Mesenchymal stem cell (in vitro differentiated cells and primary cell): ENCODE data around the gene IGSF9.

Experiments used
- DNase-seq: peaks from one replicate; pipeline ENCODE4 v3.0.0-alpha.2; 2013
- H2AFZ ChIP-seq: one replicate; pipeline ENCODE4 v1.6.1; 2013; ENCODE audit warnings: low read depth, mild to moderate bottlenecking, control low read depth, inconsistent platforms, low read length, moderate library complexity
- H2AK5ac ChIP-seq: 2 replicates; pipeline ENCODE4 v1.6.1; 2013; ENCODE audit warnings: low read length, moderate library complexity, mild to moderate bottlenecking, inconsistent platforms; ENCODE audit not compliant: severe bottlenecking
- H2BK120ac ChIP-seq: one replicate; pipeline ENCODE4 v1.6.1; 2013; ENCODE audit warnings: low read depth, mild to moderate bottlenecking, inconsistent platforms, low read length, moderate library complexity
- H2BK12ac ChIP-seq, 2 experiments: one replicate each; pipeline ENCODE4 v1.6.1; 2013; ENCODE audit warnings: inconsistent platforms in 2 of 2, low read length in 2 of 2, mild to moderate bottlenecking in 2 of 2, moderate library complexity in 2 of 2, control low read depth in 1 of 2
- H2BK15ac ChIP-seq: one replicate; pipeline ENCODE4 v1.6.1; 2013; ENCODE audit warnings: mild to moderate bottlenecking, low read depth, inconsistent platforms; ENCODE audit not compliant: poor library complexity, severe bottlenecking
- H2BK5ac ChIP-seq: 2 replicates; pipeline ENCODE4 v1.6.1; 2013; ENCODE audit warnings: low read depth, mild to moderate bottlenecking, low read length, control low read depth, inconsistent platforms; ENCODE audit not compliant: poor library complexity, severe bottlenecking
- H3K14ac ChIP-seq, 2 experiments: one replicate each; pipeline ENCODE4 v1.6.1; 2013; ENCODE audit warnings: inconsistent platforms in 2 of 2, low read length in 2 of 2, control low read depth in 1 of 2, mild to moderate bottlenecking in 1 of 2, moderate library complexity in 1 of 2
- H3K18ac ChIP-seq, 2 experiments: one replicate each; pipeline ENCODE4 v1.6.1; 2013; ENCODE audit warnings: inconsistent platforms in 2 of 2, low read length in 2 of 2, control low read depth in 1 of 2, low read depth in 1 of 2, mild to moderate bottlenecking in 1 of 2
- H3K23ac ChIP-seq, 2 experiments: one replicate each; pipeline ENCODE4 v1.6.1; 2013; ENCODE audit warnings: inconsistent platforms in 2 of 2, low read length in 2 of 2, mild to moderate bottlenecking in 2 of 2, moderate library complexity in 2 of 2, control low read depth in 1 of 2
- H3K27ac ChIP-seq: 2 replicates; pipeline ENCODE4 v1.5.1; 2013; ENCODE audit warnings: mild to moderate bottlenecking, moderate library complexity, low read length, control low read depth, inconsistent platforms; ENCODE audit not compliant: poor library complexity, severe bottlenecking
- H3K27me3 ChIP-seq, 2 experiments: 2 replicates each; pipeline versions ENCODE4 v1.6.1 to v1.7.0; 2013; ENCODE audit warnings: low read length in 2 of 2, mild to moderate bottlenecking in 2 of 2, moderate library complexity in 2 of 2, control low read depth in 1 of 2, inconsistent platforms in 1 of 2; ENCODE audit not compliant: control insufficient read depth in 1 of 2, insufficient read depth in 1 of 2
- H3K36me3 ChIP-seq, 2 experiments: 2 replicates each; pipeline versions ENCODE4 v1.6.1 to v1.7.0; 2013; ENCODE audit warnings: low read length in 2 of 2, control low read depth in 1 of 2, inconsistent platforms in 1 of 2, low read depth in 1 of 2, mild to moderate bottlenecking in 1 of 2; ENCODE audit not compliant: insufficient read depth in 2 of 2, control insufficient read depth in 1 of 2
- H3K4ac ChIP-seq, 2 experiments: one replicate each; pipeline ENCODE4 v1.6.1; 2013; ENCODE audit warnings: inconsistent platforms in 2 of 2, low read length in 2 of 2, mild to moderate bottlenecking in 2 of 2, moderate library complexity in 2 of 2, control low read depth in 1 of 2, low read depth in 1 of 2
- H3K4me1 ChIP-seq: 2 replicates; pipeline ENCODE4 v1.6.1; 2013; ENCODE audit warnings: low read depth, low read length, control low read depth; ENCODE audit not compliant: control insufficient read depth, insufficient read depth
- H3K4me2 ChIP-seq: 2 replicates; pipeline ENCODE4 v1.6.1; 2013; ENCODE audit warnings: low read length, mild to moderate bottlenecking, inconsistent platforms; ENCODE audit not compliant: poor library complexity, severe bottlenecking
- H3K4me3 ChIP-seq, 2 experiments: 2 replicates each; pipeline versions ENCODE4 v1.5.1 to v1.7.0; 2013; ENCODE audit warnings: low read length in 2 of 2, mild to moderate bottlenecking in 2 of 2, control low read depth in 1 of 2, low read depth in 1 of 2; ENCODE audit not compliant: insufficient read depth in 1 of 2
- H3K79me1 ChIP-seq: replicated peaks from 2 replicates; pipeline ENCODE4 v1.6.1; 2013; ENCODE audit warnings: mild to moderate bottlenecking, control low read depth, low read length, inconsistent platforms; ENCODE audit not compliant: poor library complexity, severe bottlenecking
- H3K9ac ChIP-seq: 2 replicates; pipeline ENCODE4 v1.7.0; 2013; ENCODE audit warnings: mild to moderate bottlenecking, low read length, moderate library complexity
- H3K9me3 ChIP-seq: 2 replicates; pipeline ENCODE4 v1.7.0; 2013; ENCODE audit warnings: mild to moderate bottlenecking, low read length; ENCODE audit not compliant: control insufficient read depth
- H4K8ac ChIP-seq: one replicate; pipeline ENCODE4 v1.6.1; 2013; ENCODE audit warnings: inconsistent platforms, mild to moderate bottlenecking, low read length, moderate library complexity
- H4K91ac ChIP-seq: one replicate; pipeline ENCODE4 v1.6.1; 2013; ENCODE audit warnings: mild to moderate bottlenecking, low read length, inconsistent platforms
- WGBS: methylation state at CpG from one replicate; pipeline ENCODE4 v1.1.7; 2013; ENCODE audit warnings: mixed read lengths; 5-methylcytosine and 5-hydroxymethylcytosine counted together

The IGSF9 gene

DNA sequence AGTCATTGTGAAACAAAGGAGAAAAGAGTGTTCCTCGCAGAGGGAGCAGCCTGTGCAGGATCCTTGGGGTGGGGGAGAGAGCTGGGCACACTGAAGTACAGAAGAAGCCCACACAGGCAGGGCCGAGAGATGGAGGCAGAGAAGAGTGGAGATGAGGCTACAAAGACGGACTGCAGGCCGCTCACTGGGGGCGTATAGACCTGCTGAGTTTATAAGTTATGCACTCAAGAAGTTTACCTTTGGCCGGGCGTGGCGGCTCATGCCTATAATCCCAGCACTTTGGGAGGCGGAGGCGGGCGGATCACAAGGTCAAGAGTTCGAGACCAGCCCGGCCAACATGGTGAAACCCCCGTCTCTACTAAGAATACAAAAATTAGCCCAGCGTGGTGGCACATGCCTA, 16.2 kb upstream of the IGSF9 start:
- Histone ChIP-seq H2BK12ac (no peak overlapping the region), H3K23ac (no peak overlapping the region), H3K27ac (no peak overlapping the region), H2AFZ (no peak overlapping the region), H3K4me3 (peak overlapping the region in 1 of 2 experiments; percentile 82), H3K14ac (no peak overlapping the region), H3K36me3 (no peaks in the 10 kb centered on the region), H3K79me1 (no peaks in the 10 kb centered on the region), H3K9ac (peak overlapping the region; percentile 84), H2BK15ac (no peak overlapping the region), H3K4ac (no peak overlapping the region), H4K91ac (no peak overlapping the region), H2AK5ac (no peak overlapping the region), H3K4me2 (no peak overlapping the region), H2BK5ac (no peak overlapping the region), H3K9me3 (peaks cover 6% of the 10 kb centered on the region), H3K4me1 (no peaks in the 10 kb centered on the region), H3K27me3 (peaks cover 0 to 23% of the 10 kb centered on the region in 2 experiments), H3K18ac (no peak overlapping the region), H2BK120ac (no peak overlapping the region), H4K8ac (no peak overlapping the region)
- 90% methylated on average over 15 of the region's 15 CpGs for WGBS
- no peak for DNase-seq

DNA sequence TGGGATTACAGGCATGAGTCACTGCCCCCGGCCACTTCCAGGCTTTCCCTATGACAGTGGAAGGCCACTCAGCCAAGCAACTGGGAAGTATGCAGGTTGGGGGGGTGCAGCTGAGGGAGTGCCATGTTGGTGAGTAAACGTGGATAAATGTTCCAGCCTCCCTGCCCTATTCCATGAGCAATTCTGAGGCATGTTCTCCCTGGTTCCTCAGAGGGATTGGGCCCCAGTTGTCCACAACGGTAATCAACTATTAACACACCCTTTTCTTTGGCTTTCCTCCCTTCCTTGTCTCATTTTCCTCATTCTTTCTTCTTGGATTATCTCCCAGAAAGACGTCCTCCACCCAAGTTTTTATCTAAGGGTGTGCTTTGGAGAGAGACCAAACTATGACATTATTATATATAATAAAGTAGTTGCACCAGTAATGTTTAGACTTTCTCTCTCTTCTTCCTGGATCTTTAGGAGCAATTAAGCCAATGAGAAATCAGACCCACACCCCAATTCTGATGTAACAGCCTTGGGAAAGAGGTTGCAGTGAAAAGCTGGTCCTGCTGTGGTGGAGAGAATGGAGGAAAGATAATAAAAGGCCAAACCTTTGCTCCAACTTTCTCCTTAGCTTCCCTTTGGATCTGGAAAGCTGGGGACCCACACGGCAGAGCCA, 15.4 kb upstream of the IGSF9 start:
- no peak overlapping the region for H2BK12ac ChIP-seq
- no peak overlapping the region for H3K14ac ChIP-seq
- no peak overlapping the region for H2BK120ac ChIP-seq
- H3K4me1 ChIP-seq = no peaks in the 10 kb centered on the region
- DNase-seq = peak; percentile 2
- no peak overlapping the region for H3K4me2 ChIP-seq
- WGBS = 72% methylated on average over 4 of the region's 5 CpGs
- no peaks in the 10 kb centered on the region for H3K36me3 ChIP-seq
- H2BK5ac ChIP-seq = no peak overlapping the region
- H3K79me1 ChIP-seq = no peaks in the 10 kb centered on the region
- H2AFZ ChIP-seq = no peak overlapping the region
- peaks cover under 1% of the 10 kb centered on the region for H3K9me3 ChIP-seq
- H3K18ac ChIP-seq = no peak overlapping the region
- no peak overlapping the region for H2BK15ac ChIP-seq
- peak overlapping the region in 1 of 2 experiments; percentile 82 for H3K4me3 ChIP-seq
- H3K23ac ChIP-seq = no peak overlapping the region
- H4K91ac ChIP-seq = no peak overlapping the region
- no peak overlapping the region for H3K4ac ChIP-seq
- H3K27me3 ChIP-seq = peaks cover 0 to 27% of the 10 kb centered on the region in 2 experiments
- no peak overlapping the region for H4K8ac ChIP-seq
- H3K9ac ChIP-seq = peak overlapping the region; percentile 84
- H2AK5ac ChIP-seq = no peak overlapping the region
- no peak overlapping the region for H3K27ac ChIP-seq

- H3K14ac ChIP-seq = no peak overlapping the region
- no peak overlapping the region for H3K4ac ChIP-seq
- H3K4me2 ChIP-seq = no peak overlapping the region
- H3K18ac ChIP-seq = no peak overlapping the region
- H3K4me1 ChIP-seq = no peaks in the 10 kb centered on the region
- WGBS = 54% methylated on average over 4 of the region's 4 CpGs
- no peak overlapping the region for H2AK5ac ChIP-seq
- peaks cover 0 to 26% of the 10 kb centered on the region in 2 experiments for H3K27me3 ChIP-seq
- H3K23ac ChIP-seq = no peak overlapping the region
- no peak overlapping the region for H2AFZ ChIP-seq
- no peak overlapping the region for H2BK5ac ChIP-seq
- H2BK15ac ChIP-seq = no peak overlapping the region
- no peak overlapping the region for H3K27ac ChIP-seq
- H3K36me3 ChIP-seq = no peaks in the 10 kb centered on the region
- H3K79me1 ChIP-seq = no peaks in the 10 kb centered on the region
- H3K4me3 ChIP-seq = no peak overlapping the region
- H4K91ac ChIP-seq = no peak overlapping the region
- H4K8ac ChIP-seq = no peak overlapping the region
- no peak overlapping the region for H2BK12ac ChIP-seq
- no peak for DNase-seq
- no peak overlapping the region for H2BK120ac ChIP-seq
- H3K9ac ChIP-seq = no peak overlapping the region
- H3K9me3 ChIP-seq = no peaks in the 10 kb centered on the region
Measured at GRCh38 chr1:159959451-159959850, 14.0 kb upstream of the IGSF9 start.

GRCh38 chr1:159958719-159959380, 13.4 kb upstream of the IGSF9 start:
- H3K4ac ChIP-seq = no peak overlapping the region
- no peak overlapping the region for H4K8ac ChIP-seq
- no peak overlapping the region for H3K23ac ChIP-seq
- no peak overlapping the region for H3K4me3 ChIP-seq
- no peak overlapping the region for H2BK5ac ChIP-seq
- no peak overlapping the region for H2BK15ac ChIP-seq
- H3K27me3 ChIP-seq = peaks cover 0 to 29% of the 10 kb centered on the region in 2 experiments
- H3K79me1 ChIP-seq = no peaks in the 10 kb centered on the region
- H3K36me3 ChIP-seq = no peaks in the 10 kb centered on the region
- no peaks in the 10 kb centered on the region for H3K4me1 ChIP-seq
- H3K18ac ChIP-seq = no peak overlapping the region
- H3K9me3 ChIP-seq = no peaks in the 10 kb centered on the region
- no peak for DNase-seq
- no peak overlapping the region for H2AFZ ChIP-seq
- no peak overlapping the region for H3K14ac ChIP-seq
- 68% methylated on average over 3 of the region's 3 CpGs for WGBS
- no peak overlapping the region for H2AK5ac ChIP-seq
- H2BK12ac ChIP-seq = no peak overlapping the region
- no peak overlapping the region for H3K27ac ChIP-seq
- no peak overlapping the region for H4K91ac ChIP-seq
- H2BK120ac ChIP-seq = no peak overlapping the region
- no peak overlapping the region for H3K4me2 ChIP-seq
- H3K9ac ChIP-seq = no peak overlapping the region
